Esophagus squamous epithelium (tissue), 4 donors: ENCODE data around the gene SERTAD4.

Experiments used
- POLR2A ChIP-seq, 4 donors: fragments of 450-650 bp; IDR thresholded peaks; one replicate each; pipeline ENCODE4 v1.6.1; 2017; ENCODE audit warnings: antibody characterized with exemption in 4 of 4, mild to moderate bottlenecking in 4 of 4, moderate library complexity in 3 of 4
- TF ChIP-seq, protein P1 (sequence below), 6 experiments: fragments of 450-650 bp in 4 of 6; fragments of 200-600 bp in 2 of 6; sonication (generic) in 2 of 6; IDR thresholded peaks; one replicate each; pipeline ENCODE4 v1.5.1; 2016 to 2019; ENCODE audit warnings: antibody characterized with exemption in 6 of 6, mild to moderate bottlenecking in 4 of 6, moderate library complexity in 4 of 6

DNA sequence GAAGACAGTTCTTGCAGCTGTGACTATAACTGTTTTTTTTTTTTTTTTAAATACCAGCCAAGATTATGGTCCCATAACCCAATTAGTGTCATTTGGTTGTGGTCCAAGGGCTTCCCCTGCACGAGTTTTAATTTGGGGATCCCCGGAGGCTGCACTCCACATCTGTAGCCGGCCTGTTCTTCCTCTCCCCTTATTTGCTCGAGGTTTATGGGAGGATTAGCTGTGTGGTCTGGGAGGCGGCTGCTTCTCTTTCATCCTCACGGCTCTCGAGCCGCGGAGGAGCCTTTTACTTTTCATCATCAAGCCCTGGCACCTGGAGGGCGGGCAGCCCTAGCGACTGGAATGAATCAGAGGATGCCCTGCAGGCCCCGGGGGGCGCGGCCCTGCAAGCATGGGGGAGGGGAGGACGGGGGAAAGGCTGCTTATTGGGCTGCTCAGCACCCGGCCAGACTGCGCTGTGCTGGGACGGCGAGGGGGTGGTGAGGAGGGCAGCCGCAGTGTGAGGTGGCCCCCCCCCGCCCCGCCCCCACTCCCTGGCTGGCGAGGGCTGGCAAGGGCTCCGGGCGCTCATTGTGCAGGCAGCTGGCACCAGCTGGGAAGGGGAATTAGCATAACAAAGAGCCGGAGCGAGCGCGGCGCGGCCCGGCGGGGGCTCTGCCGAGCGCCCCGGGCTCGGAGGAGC, 18.5 kb downstream of the SERTAD4 start:
- TF ChIP-seq POLR2A (IDR thresholded peaks at IDR 0.05) = no peak
- TF ChIP-seq, protein P1, sequence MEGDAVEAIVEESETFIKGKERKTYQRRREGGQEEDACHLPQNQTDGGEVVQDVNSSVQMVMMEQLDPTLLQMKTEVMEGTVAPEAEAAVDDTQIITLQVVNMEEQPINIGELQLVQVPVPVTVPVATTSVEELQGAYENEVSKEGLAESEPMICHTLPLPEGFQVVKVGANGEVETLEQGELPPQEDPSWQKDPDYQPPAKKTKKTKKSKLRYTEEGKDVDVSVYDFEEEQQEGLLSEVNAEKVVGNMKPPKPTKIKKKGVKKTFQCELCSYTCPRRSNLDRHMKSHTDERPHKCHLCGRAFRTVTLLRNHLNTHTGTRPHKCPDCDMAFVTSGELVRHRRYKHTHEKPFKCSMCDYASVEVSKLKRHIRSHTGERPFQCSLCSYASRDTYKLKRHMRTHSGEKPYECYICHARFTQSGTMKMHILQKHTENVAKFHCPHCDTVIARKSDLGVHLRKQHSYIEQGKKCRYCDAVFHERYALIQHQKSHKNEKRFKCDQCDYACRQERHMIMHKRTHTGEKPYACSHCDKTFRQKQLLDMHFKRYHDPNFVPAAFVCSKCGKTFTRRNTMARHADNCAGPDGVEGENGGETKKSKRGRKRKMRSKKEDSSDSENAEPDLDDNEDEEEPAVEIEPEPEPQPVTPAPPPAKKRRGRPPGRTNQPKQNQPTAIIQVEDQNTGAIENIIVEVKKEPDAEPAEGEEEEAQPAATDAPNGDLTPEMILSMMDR (IDR thresholded peaks at IDR 0.05) = no peak
